Pons (tissue), 1 donor: ENCODE measurements around the gene ZYX.
"Not testable (repeated sequence)": the region's sequence is repeated elsewhere in the genome, so short reads cannot be mapped to it uniquely, and the experiment has no call there.

Experiments
- DNase-seq: peaks from one replicate; pipeline ENCODE4 v3.0.0-alpha.2; 2016; ENCODE audit warnings: low spot score

The ZYX gene

GRCh38 chr7:143396625-143397556 lies 15.7 kb downstream of the ZYX start:
- no peak for DNase-seq

DNA sequence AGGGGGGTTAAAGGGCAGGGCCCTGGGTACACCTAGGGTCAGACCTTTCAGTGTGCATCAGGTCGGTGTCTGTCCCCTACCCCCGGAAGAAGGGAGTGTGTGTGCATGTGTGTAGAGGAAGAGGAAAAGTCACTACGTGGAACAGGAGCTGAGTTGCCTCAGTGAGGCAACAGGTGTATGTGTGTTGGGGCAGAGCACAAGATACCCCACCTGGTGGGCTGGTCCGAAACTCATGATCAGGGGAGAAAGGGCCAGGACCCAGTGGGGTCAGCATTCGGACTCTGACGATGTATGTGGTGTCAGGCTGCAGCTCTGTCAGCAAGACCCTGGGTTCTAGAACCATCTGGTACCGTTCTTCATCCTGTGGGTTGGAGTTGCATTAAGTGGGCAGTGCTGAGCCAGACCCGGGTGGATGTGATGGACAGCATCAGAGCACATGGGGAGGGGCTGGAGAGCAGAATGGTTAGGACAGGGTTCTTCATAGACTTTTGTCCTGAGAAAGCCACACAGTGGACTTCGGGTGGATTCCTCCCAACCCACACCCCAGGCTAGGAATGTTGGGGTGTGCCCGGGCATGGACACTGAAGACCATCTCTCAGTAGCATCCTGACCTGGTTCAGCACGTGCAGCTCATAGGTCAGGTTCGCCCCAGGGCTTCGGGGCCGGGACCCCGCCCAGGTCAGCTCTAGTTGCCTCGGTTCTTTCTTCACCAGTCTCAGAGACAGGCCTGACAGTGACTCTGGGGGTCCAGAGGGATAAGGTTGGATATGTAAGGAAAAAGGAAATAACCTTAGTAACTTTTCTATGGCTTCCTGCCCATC lies 16.8 kb downstream of the ZYX start:
- DNase-seq = no peak

DNA sequence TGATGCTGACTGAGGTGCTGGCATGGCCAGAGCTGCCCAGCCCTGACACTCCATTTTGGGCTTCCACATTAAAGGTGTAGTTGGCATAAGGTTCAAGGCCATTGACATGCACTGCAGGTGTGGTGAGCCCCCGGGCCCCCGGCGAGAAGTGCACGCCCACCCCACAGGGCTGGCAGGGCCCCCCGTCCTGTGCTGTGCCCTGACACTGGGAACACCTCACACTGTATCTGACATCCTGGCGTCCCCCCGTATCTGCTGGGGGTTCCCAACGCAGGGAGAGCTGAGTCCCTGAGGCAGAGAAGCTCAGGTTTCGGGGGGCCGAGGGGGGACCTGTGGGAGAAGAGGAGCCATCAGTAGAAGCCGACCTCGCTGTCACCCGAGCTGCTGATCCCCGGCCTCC lies 17.5 kb downstream of the ZYX start:
- no peak for DNase-seq

DNA sequence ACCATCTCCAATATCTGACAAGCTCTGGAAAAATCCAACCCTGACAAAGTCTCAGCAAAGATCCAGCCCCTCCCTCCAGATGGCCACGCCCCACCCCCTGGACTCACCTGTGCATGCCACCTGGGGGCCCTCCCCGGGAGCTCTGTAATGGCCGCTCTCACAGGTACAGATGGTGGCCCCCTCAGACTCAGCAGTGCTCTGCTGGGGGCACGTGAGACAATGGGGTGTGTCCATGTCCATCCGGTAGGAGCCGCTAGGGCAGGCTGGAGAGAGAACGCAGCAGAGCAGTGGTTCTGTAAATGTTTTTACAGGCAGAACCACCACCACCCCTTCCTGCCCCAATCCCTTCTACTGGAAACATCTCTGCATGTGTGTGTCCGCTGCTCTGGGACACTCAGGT lies 18.0 kb downstream of the ZYX start:
- no peak for DNase-seq

GRCh38 chr7:143399642-143400041 lies 18.5 kb downstream of the ZYX start:
- no peak for DNase-seq

DNA sequence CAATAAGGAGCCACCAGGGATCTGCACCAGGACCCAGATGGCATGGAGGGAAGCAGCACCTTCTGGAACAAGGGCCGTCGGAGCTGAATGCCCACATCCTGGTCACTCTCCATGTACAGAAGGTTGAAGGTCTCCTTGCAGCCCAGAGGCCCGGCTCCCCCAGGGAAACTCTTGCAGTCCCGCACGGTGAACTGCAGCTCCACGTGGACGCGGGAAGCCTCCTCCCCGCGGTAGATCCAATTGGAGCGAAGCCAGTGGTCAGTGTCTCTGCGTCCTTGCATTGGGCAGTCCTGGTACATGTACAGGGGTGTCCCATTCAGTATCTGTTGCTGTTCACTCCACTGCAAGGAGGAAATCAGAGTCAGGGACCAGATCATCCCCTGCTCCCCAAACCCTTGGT lies 20.1 kb downstream of the ZYX start:
- DNase-seq = no peak

DNA sequence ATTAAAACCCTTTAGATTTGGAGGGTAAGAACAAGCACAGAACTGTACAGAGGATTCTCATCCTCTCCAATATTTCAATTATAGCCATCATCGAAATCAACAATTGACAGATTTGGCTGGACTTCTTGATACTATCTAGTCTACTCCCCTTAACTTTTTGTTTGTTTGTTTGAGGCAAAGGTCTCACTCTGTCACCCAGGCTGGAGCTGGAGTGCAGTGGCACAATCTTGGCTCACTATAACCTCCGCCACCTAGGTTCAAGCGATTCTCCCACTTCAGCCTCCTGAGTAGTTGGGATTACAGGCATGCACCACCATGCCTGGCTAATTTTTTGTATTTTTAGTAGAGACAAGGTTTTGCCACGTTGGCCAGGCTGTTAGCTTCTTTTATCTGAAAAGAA lies 21.1 kb downstream of the ZYX start:
- DNase-seq = not testable (repeated sequence)

DNA sequence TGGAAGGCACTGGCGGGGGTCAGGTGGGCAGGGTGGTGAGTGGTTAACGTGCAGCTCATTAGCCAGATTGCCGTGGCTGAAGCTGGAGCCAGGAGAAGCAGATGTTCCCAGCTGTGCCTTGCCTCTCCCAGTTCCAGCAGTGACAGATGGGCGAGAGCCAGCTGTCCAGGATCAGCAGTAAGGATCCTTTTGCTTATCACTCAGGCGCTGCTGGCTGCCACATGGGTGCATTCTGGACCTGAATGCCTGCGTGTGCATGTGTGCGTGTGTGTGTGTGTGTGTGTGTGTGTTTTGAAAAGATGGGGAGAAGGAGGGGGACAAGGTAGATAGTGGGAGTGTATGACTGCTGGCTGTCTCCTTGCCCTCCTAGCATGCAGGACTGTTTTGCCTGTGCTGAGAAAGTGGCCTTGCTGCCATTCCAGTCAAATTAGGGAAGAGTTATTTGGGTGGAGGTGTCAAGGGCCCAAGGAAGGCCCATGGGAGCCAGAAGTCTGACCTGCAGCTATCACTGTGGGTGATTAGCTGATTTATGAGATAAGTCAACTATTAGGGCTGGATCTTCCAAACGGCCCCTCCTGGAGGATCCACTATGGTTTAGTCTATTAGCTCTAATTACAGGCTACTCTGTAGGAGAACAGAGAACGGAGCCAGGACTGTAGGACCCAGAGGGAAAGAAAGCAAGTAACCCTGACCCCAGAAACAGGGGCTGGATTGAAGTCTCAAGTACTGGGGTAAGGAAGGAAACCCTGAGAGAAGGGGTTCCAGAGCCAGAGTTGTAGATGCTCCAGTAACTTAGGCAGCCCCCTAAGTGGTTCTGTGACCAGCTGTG lies 24.2 kb downstream of the ZYX start:
- DNase-seq = no peak

DNA sequence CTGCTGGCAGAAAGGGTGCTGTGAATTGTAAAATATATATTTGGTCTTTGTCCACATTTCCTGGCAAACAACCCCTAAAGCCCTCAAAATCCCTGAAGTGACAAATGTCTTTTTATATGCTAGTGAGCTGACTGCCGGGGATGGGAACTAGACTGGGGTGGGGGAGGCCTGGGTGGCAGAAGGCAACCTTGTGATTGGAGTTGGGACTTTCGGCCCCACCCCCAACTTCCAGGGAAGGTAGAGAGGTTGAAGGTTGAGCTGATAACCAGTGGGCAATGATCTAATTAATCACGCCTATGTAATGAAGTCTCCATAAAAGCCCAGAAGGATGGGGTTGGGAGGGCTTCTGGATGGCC lies 24.8 kb downstream of the ZYX start:
- DNase-seq = no peak

DNA sequence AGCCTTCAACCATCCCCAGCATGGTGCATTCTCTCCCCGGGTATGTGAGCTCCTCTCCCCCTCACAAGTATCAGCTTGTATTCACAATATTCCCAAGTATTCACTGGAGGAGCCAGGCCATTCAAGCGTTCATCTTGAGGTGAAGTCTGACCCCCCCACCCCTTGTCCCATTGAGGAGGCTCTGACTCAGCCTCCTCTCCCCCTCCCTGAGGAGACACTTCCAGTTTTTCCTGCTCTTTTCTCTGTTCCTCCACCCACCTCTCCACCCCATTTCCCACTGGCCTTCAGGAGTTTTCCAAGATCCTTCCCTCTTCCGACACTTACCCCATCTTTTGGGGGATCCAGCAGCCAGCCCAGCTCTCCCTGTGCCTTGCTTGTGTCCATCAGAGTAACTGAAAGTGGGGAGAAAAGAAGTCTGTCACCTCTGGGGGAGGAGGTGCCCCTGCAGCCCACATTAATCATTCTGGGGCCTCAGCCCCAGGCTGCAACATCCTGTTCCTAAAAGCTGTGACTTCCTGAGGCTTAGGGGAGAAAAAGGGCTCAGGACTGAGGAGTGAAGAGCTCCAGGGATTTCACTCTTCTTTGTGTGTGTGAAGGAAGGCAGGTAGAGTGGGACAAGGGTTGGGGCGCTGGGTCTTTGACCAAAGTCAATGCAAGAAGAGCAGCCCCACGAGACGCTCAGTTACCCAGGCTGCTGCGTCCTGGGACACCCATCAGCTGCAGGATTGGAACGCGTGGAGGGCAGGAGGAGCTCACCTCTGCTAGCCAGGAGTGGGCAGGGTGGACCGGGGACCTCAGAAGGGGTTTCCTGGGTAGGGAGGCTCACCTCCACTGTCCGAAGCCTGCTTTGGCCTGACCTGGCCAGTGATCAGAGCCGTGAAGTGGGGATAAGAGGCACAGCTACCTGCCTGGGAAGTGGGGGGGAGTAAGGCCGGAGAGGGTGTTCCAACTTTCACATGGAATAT lies 26.4 kb downstream of the ZYX start:
- DNase-seq = no peak

GRCh38 chr7:143408252-143408685 lies 27.1 kb downstream of the ZYX start:
- no peak for DNase-seq

DNA sequence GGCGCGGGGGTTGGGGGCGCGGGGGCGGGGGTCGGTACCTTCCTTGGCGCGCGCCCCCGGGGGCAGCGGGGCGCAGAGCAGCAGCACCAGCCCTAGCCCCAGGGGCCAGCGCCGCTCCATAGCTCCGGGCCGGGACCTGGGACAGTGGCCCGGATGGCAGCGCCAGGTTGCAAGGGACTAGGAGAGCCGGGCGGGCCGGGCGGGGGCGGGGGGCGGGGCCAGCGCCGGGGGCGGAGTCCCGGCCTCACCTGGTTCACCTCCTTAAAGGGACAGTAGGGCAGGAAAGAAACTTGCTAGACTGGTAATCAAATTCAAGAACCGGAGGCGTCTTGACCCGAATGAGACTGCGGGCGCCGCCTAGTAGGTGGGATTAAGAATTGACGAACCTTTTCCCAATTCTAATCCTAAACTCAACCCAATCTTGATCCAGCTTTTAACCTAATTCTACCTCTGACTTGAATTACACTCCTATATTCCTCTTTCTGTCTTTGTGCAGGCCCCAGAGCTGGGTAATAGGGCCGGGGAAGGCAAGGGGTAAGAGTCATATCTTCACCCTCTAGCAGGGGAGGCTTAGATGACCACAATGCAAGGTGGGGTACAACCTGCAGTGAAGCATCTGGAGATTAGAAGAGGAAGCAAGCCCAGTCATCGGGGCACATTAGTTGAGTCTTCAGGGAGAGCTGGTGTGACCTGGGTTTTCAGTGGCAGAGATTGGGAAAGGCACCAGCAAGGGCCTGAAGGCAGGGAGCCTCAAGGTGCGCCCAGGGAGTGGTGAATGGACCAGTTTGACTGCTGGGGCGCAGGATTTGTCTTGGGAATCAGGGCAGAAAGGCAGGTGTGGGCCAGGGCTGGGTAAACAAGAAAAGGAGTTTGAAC lies 27.8 kb downstream of the ZYX start, which contains the start of gene EPHA1:
Gene EPHA1, minus strand, starts transcription at position 171 of the 876 bp plus-strand sequence. Its CDS starts 51 bp downstream, at position 120.
- DNase-seq = no peak

- peak; percentile 15 for DNase-seq
Measured at GRCh38 chr7:143410521-143411004, 29.4 kb downstream of the ZYX start.

GRCh38 chr7:143411976-143412708 lies 31.0 kb downstream of the ZYX start:
- DNase-seq = no peak

DNA sequence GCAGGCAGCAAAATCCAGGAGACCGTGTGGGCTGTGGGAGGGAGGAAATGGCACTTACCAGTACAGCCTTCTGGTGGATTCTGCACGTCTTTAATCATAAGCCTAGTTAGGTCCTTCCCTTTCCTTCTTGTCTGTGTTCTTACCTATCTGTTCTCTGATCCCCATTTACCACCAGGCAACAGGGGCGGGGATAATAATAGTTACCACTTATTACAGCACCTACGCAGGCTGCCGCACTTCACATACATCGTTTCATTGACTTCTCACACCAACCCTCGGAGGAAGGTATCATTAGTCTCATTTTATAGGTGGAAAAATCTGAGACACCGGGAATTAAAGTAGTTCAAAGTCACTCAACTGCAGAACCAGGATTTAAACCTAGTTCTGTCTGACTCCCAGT lies 32.0 kb downstream of the ZYX start:
- no peak for DNase-seq

GRCh38 chr7:143415209-143415608 lies 34.1 kb downstream of the ZYX start:
- DNase-seq = not testable (repeated sequence)

- DNase-seq = no peak
Measured at GRCh38 chr7:143415742-143416397, 34.7 kb downstream of the ZYX start.

DNA sequence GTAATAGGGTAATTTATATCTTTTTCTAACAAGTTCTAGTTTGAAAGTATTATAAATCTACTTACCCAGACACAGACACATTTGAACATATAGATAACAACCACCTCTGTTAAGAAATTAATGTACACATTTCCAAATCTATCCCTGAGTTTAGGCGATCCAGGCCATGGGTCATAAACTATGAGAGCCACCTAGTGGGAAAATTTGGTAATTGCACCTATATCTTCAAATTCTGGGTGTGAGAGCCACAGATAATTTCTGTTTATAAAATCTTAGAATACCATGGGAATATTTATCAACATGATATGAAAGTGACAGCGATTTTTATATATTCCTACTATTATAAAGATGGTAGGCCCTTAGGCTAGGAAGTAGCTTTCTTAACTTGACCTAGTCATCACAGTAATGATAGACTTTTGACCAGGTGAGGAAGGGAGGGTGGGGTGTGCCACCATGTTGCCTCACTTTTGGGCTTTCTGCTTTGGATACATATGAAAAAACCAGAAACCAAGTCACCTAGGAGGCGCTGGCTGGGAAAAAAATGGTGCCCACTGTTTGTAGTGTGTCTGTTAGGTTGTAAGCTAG lies 35.5 kb downstream of the ZYX start:
- DNase-seq = peak; percentile 68
